NCI-H226 (cell line): ENCODE measurements around the gene AIG1.
"Not testable (repeated sequence)": the region's sequence is repeated elsewhere in the genome, so short reads cannot be mapped to it uniquely, and the experiment has no call there.

Experiments used
- DNase-seq: peaks from one replicate; pipeline ENCODE4 v3.0.0-alpha.2; 2015

AIG1 gene

GRCh38 chr6:143241111-143241510 is 180.4 kb downstream of the AIG1 start:
- no peak for DNase-seq

GRCh38 chr6:143241911-143242310 is 181.2 kb downstream of the AIG1 start:
- no peak for DNase-seq

GRCh38 chr6:143243786-143244185 is 183.1 kb downstream of the AIG1 start:
- DNase-seq, result no peak

GRCh38 chr6:143245656-143246055 is 185.0 kb downstream of the AIG1 start:
- DNase-seq, result no peak

GRCh38 chr6:143246166-143246775 is 185.6 kb downstream of the AIG1 start:
- DNase-seq, result not testable (repeated sequence)

DNA sequence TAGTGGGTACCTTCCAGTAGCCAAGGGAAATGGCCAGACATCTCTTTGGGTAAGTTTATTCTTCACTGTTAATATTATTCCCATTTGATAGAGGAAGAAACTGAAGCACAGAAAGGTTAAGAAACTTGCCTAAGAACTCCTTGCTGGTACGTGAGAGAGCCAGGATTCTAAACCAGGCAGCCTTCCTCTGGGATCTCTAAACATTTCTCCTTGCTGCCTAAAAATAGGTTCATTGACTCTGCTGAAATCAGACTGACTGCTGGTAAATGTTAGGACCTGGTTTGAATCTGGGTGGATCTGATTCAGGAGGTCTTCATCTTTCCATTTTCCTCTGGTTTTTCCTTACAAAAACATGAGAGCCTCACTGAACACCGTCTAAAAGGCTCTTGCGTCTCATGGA is 186.9 kb downstream of the AIG1 start:
- DNase-seq, result no peak

GRCh38 chr6:143248359-143248758 is 187.7 kb downstream of the AIG1 start:
- no peak for DNase-seq

- DNase-seq, result no peak
Measured at GRCh38 chr6:143251288-143251687, 190.6 kb downstream of the AIG1 start.

GRCh38 chr6:143252961-143253360 is 192.3 kb downstream of the AIG1 start:
- DNase-seq, result no peak

- DNase-seq, result no peak
Measured at GRCh38 chr6:143253586-143253985, 192.9 kb downstream of the AIG1 start.

DNA sequence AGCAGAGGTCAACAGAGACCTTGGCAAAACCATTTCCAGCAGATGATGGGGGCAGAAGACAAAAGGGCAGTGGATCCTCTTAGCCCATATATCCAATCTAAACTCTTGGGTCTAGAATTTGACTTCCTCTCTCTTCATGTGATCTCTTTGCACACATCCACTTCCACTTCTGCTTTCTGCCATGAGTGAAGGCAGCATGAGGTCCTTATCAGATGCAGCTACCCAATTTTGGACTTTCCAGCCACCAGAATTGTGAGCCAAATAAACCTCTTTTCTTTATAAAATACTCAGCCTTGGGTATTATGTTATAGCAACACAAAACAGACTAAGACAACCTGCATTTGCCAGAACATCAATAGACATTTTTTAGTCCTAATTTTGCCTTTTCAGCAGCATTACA is 198.3 kb downstream of the AIG1 start:
- DNase-seq, result no peak

DNA sequence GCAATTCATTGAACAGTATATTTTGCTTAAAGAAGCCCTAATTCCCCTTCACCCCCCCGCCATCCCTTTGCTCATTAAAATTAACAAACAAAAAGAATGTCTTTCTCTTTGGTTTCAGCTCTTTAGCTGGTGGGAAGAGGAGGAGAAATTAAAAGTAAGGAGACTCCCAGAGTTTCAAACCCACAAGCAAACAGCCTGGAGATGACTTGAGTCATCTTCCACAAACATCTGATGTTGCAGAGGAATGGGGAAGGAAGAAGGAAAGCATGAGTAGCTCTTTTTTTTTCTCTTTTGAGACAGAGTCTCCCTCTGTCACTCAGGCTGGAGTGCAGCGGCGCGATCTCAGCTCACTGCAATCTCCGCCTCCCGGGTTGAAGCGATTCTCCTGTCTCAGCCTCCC is 200.2 kb downstream of the AIG1 start:
- peak; percentile 14 for DNase-seq

DNA sequence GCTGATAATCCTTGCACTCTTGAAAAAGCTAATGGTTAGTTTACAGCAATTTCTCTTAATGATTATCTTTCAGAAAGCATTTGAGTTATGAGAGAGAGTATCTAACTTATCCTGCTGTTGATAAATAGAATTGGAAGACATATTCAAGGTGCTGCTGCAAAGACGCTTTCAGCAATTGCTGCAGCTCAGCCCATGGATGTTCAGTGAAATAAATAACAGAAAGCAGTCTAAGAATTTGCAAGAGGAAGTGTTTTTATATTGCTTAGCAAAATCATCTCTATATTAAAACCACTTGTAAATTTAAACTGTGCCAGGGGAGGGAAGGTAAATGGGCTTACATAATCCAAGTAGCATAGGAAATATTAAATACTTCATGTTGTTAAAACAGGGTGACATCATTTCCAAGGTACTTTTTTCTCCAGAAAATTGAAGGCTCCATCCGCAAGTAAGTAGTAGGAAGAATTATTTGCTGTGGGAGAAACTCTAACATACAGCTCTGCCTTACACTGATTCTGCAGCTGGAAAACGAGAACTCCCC is 201.3 kb downstream of the AIG1 start:
- DNase-seq, result no peak

GRCh38 chr6:143262859-143263258 is 202.2 kb downstream of the AIG1 start:
- DNase-seq, result no peak

DNA sequence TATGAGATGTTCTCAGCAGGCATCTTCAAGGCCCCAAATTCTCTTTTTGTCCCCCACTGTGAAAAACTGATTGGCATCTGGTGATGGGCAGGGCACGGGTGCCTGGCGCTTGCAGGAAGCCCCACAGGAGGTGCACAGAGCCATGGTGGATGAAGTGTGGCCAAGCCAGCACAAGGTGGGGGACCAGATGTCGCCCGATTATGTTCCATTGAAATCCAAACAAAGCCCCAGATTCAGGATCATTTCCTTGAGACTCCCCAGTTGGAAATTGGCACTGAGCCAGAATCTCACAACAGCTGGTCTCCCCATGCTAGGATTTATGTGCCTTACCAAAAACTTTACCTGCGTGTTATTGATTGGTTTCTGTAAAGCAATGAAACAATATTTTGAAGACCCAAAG is 203.7 kb downstream of the AIG1 start:
- no peak for DNase-seq

DNA sequence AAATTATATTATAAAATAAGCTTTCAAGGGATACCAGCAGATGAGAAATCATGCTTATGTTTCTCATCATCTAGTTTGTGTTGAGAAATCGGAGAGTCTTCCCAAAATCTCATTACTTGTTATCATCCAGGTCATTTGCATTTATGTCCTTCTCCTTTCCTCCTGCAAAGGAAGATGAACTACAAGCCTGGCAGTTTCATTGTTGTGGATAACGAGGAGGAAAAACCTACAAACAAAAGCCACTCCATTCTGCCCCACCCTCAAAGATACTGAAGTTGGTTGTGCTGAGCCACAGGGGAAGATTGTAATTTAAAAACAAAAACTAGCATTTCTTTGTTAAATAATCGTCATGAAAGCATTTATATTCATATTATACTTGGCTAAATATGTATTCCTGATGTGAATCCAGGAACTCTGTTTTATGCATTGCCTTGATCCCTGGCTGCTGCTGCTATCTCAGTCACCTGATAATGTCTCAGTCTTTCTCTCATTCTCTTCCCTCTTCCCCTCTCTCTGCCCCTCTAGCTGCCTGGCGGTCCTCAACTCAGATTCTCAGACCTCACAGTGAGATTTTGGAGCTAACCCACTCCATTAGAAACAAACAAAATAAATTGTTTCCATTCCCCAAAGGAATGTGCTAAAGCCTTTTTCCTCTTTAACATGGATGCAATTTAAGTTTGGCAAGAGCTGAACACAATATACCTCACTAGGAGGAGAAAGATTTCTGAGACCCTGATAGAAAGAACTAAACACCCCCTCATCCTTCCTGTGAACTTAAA is 204.5 kb downstream of the AIG1 start:
- no peak for DNase-seq

DNA sequence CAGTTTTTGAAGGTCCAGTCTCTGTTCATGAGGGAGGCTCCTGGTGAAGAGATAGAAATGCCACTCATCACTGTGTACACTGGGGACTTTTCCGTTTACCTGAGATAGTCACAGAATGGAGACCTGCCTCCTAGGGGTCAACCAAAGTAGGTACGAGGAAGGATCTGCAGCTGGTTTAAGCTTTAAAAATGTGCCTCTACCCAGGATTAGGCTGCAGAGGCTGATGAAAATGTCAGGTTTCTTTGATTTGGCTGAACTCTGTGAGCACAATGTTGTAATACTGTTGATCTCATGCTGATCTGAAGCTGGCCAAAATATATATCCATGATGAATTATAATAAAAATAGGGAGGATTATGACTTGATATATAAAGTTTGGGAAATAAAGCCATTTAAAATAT is 207.1 kb downstream of the AIG1 start:
- no peak for DNase-seq

GRCh38 chr6:143268439-143268838 is 207.8 kb downstream of the AIG1 start:
- no peak for DNase-seq

- peak; percentile 5 for DNase-seq
Measured at GRCh38 chr6:143270026-143270425, 209.3 kb downstream of the AIG1 start.

DNA sequence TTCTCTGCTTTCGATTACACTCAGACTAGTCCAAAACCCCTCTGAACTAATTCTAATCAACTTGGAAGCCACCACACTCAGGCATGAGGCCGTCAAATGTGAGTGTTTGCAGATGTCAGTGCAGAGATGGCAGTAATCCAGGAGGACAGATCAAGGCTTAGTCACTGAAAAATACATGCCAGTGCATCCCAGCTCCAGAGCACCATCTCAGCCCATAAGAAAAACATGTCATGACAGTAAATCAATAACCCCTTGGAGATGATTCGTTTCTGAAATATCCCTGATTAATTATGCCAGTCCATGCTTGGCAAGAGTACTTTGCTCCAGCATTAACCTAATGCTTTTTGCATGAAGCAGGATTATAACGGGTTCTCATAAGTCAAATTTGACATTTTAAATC is 210.3 kb downstream of the AIG1 start:
- DNase-seq, result peak; percentile 40

DNA sequence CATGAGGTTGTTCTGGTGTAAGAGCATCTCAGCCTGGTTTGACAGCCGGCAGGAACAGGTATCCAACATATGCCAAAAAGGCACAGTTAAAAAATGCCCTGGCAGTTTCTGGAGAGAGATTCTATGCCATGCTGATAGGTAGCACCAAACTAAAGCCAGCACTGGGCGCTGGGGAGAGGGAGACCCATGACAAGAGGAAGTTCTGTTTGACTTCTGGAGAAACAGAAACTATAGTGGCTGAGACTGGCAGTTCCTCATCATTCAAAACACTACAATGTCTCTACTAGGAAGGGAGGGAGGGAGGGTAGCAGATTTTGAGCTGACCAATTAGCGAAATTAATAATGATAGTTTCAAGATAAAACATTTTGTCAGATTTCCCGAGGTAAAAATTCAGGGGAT is 215.7 kb downstream of the AIG1 start:
- DNase-seq, result no peak

DNA sequence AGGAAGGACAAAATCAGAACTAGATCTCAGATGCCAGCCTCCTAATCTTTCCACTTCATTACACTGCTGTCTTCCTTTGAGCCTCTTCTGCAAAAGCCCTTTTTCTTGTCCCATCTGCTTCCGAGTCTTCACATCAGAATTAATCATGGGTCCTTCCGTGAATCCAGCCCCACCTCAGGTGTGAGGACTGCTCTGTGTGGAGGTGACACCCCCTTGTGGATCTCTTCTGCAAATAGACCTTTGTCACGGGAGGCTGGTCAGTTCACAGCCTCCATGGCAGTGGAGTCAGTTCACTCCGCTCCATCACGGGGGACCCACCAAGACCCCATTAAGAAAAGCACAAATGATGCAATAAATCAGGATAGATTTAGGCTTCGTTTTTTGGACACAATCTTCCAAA is 218.7 kb downstream of the AIG1 start:
- peak; percentile 13 for DNase-seq

GRCh38 chr6:143283887-143284645 is 223.4 kb downstream of the AIG1 start:
- no peak for DNase-seq
